Measurements from ENCODE around the gene UBN1.

- TF ChIP-seq PATZ1 (CRISPR knock-in tag; IDR thresholded peaks at IDR 0.05; ENCODE audit: borderline replicate concordance) (no peak), ZFP3 (CRISPR knock-in tag; IDR thresholded peaks at IDR 0.05) (no peak), ISL1 (CRISPR knock-in tag; IDR thresholded peaks at IDR 0.05) (no peak), ESRRG (CRISPR knock-in tag; IDR thresholded peaks at IDR 0.05) (no peak), PPARA (CRISPR knock-in tag; IDR thresholded peaks at IDR 0.05; ENCODE audit: borderline replicate concordance) (no peak), ZFP30 (CRISPR knock-in tag; IDR thresholded peaks at IDR 0.05) (no peak), ZNF70 (CRISPR knock-in tag; IDR thresholded peaks at IDR 0.05) (no peak), BACH2 (CRISPR knock-in tag; IDR thresholded peaks at IDR 0.05; ENCODE audit: borderline replicate concordance) (no peak), TOX (CRISPR knock-in tag; IDR thresholded peaks at IDR 0.05; ENCODE audit: borderline replicate concordance) (no peak), CSRNP3 (CRISPR knock-in tag; IDR thresholded peaks at IDR 0.05) (no peak), ARNTL (CRISPR knock-in tag; IDR thresholded peaks at IDR 0.05; ENCODE audit: borderline replicate concordance, low read depth) (no peak), ZNF8 (CRISPR knock-in tag; IDR thresholded peaks at IDR 0.05) (no peak), CREB5 (CRISPR knock-in tag; IDR thresholded peaks at IDR 0.05; ENCODE audit: low read depth) (no peak)
These were observed 44.6 kb downstream of the UBN1 start for GRCh38 chr16:4891886-4892216.
